ENCODE results near the gene CANT1.

CANT1 gene

GRCh38 chr17:79052131-79052530 lies 42.6 kb upstream of the CANT1 start:
- no peaks in the 10 kb centered on the region for H3K9me3 ChIP-seq
- H3K4me3 ChIP-seq (ENCODE audit: low read depth, low read length) = no peak overlapping the region
- H3K27me3 ChIP-seq = peaks cover 3% of the 10 kb centered on the region; the same call in 1 of the 2 replicates
- TF ChIP-seq, protein P1, sequence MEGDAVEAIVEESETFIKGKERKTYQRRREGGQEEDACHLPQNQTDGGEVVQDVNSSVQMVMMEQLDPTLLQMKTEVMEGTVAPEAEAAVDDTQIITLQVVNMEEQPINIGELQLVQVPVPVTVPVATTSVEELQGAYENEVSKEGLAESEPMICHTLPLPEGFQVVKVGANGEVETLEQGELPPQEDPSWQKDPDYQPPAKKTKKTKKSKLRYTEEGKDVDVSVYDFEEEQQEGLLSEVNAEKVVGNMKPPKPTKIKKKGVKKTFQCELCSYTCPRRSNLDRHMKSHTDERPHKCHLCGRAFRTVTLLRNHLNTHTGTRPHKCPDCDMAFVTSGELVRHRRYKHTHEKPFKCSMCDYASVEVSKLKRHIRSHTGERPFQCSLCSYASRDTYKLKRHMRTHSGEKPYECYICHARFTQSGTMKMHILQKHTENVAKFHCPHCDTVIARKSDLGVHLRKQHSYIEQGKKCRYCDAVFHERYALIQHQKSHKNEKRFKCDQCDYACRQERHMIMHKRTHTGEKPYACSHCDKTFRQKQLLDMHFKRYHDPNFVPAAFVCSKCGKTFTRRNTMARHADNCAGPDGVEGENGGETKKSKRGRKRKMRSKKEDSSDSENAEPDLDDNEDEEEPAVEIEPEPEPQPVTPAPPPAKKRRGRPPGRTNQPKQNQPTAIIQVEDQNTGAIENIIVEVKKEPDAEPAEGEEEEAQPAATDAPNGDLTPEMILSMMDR (IDR thresholded peaks at IDR 0.05; ENCODE audit: low read depth, low read length) = no peak
- H3K36me3 ChIP-seq = no peaks in the 10 kb centered on the region
- DNase-seq = no peak
- H3K4me1 ChIP-seq = no peaks in the 10 kb centered on the region

DNA sequence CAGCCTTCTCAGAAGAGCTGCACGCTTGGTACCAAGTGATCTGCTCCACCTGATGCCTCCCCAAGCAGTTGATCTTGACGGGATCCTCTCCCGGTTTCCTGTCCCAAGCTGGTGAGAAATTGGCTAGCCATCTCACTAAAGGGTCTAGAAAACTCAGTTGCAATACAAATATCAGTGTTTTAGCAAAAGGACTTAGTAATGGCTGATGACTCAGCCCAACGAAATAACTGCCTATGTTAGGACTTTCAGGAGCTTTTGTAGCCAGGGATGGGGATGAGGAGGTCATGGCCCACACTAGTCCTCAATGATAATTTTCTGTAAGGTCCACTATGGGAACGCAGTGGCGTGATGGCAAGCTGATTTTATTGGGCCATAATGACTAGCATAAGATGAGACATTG lies 41.7 kb upstream of the CANT1 start:
- no peaks in the 10 kb centered on the region for H3K9me3 ChIP-seq
- no peak overlapping the region for H3K4me3 ChIP-seq (ENCODE audit: low read depth, low read length)
- peaks cover 2% of the 10 kb centered on the region; the same call in 1 of the 2 replicates for H3K27me3 ChIP-seq
- no peak for DNase-seq
- no peaks in the 10 kb centered on the region for H3K36me3 ChIP-seq
- TF ChIP-seq, protein P1 (IDR thresholded peaks at IDR 0.05; ENCODE audit: low read depth, low read length) = no peak
- H3K4me1 ChIP-seq = peaks cover 2% of the 10 kb centered on the region

DNA sequence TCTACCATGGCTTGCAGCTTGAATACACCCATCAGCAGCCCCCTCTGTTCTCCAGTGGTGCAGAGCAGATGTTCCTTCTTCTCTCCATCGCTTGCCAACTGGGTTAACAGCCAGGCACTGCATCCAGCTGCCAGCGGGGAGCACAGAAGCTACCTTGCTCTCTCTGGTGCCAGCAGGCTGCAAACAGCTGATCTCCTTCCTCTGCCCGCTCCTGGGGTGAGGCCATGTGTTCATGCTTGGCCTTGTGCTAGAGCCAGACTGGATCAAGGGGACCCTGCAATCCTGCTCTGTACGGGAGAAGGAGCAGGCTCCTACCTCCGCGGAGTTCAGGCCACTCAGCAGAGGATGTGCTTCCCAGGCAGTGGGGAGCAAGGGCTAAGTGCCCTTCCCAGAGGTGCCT lies 41.0 kb upstream of the CANT1 start:
- no peaks in the 10 kb centered on the region for H3K27me3 ChIP-seq
- no peak for DNase-seq
- H3K4me3 ChIP-seq (ENCODE audit: low read depth, low read length) = no peak overlapping the region
- H3K9me3 ChIP-seq = no peaks in the 10 kb centered on the region
- TF ChIP-seq, protein P1 (IDR thresholded peaks at IDR 0.05; ENCODE audit: low read depth, low read length) = no peak
- H3K36me3 ChIP-seq = no peaks in the 10 kb centered on the region
- H3K4me1 ChIP-seq = peaks cover 5% of the 10 kb centered on the region

- Histone ChIP-seq H3K27me3 (no peaks in the 10 kb centered on the region), H3K36me3 (no peaks in the 10 kb centered on the region), H3K4me3 (ENCODE audit: low read depth, low read length) (no peak overlapping the region), H3K4me1 (peaks cover 5% of the 10 kb centered on the region), H3K9me3 (no peaks in the 10 kb centered on the region)
- DNase-seq = no peak
- TF ChIP-seq, protein P1 (IDR thresholded peaks at IDR 0.05; ENCODE audit: low read depth, low read length) = no peak
Observed at GRCh38 chr17:79049821-79050220, 40.3 kb upstream of the CANT1 start.

DNA sequence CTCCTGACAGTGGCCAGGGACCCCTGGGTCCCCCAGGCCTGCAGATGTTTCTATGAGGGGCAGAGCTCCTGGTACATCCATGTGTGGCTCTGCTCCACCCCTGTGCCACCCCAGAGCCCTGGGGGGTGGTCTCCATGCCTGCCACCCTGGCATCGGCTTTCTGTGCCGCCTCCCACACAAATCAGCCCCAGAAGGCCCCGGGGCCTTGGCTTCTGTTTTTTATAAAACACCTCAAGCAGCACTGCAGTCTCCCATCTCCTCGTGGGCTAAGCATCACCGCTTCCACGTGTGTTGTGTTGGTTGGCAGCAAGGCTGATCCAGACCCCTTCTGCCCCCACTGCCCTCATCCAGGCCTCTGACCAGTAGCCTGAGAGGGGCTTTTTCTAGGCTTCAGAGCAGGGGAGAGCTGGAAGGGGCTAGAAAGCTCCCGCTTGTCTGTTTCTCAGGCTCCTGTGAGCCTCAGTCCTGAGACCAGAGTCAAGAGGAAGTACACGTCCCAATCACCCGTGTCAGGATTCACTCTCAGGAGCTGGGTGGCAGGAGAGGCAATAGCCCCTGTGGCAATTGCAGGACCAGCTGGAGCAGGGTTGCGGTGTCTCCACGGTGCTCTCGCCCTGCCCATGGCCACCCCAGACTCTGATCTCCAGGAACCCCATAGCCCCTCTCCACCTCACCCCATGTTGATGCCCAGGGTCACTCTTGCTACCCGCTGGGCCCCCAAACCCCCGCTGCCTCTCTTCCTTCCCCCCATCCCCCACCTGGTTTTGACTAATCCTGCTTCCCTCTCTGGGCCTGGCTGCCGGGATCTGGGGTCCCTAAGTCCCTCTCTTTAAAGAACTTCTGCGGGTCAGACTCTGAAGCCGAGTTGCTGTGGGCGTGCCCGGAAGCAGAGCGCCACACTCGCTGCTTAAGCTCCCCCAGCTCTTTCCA lies 39.5 kb upstream of the CANT1 start:
- Histone ChIP-seq H3K27me3 (no peaks in the 10 kb centered on the region), H3K4me3 (ENCODE audit: low read depth, low read length) (no peak overlapping the region), H3K36me3 (no peaks in the 10 kb centered on the region), H3K9me3 (no peaks in the 10 kb centered on the region), H3K4me1 (peaks cover 5% of the 10 kb centered on the region)
- DNase-seq = no peak
- TF ChIP-seq, protein P1 (IDR thresholded peaks at IDR 0.05; ENCODE audit: low read depth, low read length) = no peak

Data from BE2C (cell line).